ENCODE results near the gene CFAP97.

The CFAP97 gene

GRCh38 chr4:185247151-185247550 lies 43.4 kb upstream of the CFAP97 start:
- H3K4me3 ChIP-seq (replicated peaks; ENCODE audit: insufficient read depth, low read length) = no peak overlapping the region
- TF ChIP-seq, protein P1, sequence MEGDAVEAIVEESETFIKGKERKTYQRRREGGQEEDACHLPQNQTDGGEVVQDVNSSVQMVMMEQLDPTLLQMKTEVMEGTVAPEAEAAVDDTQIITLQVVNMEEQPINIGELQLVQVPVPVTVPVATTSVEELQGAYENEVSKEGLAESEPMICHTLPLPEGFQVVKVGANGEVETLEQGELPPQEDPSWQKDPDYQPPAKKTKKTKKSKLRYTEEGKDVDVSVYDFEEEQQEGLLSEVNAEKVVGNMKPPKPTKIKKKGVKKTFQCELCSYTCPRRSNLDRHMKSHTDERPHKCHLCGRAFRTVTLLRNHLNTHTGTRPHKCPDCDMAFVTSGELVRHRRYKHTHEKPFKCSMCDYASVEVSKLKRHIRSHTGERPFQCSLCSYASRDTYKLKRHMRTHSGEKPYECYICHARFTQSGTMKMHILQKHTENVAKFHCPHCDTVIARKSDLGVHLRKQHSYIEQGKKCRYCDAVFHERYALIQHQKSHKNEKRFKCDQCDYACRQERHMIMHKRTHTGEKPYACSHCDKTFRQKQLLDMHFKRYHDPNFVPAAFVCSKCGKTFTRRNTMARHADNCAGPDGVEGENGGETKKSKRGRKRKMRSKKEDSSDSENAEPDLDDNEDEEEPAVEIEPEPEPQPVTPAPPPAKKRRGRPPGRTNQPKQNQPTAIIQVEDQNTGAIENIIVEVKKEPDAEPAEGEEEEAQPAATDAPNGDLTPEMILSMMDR (IDR thresholded peaks at IDR 0.05; ENCODE audit: insufficient read depth, low read length) = no peak
- TF ChIP-seq SPI1 (IDR thresholded peaks at IDR 0.05; ENCODE audit: borderline replicate concordance, low read depth) (no peak), GABPA (IDR thresholded peaks at IDR 0.05; ENCODE audit: low read depth) (no peak), REST (IDR thresholded peaks at IDR 0.05; ENCODE audit: insufficient replicate concordance, low read depth) (no peak), POLR2AphosphoS5 (IDR thresholded peaks at IDR 0.05; ENCODE audit: low read depth) (no peak)
- H3K27me3 ChIP-seq (ENCODE audit: insufficient read depth, poor library complexity, severe bottlenecking) = peaks cover 3% of the 10 kb centered on the region
- no peak for DNase-seq (ENCODE audit: low read depth in 1 of 2, low spot score in 1 of 2)
- H3K27ac ChIP-seq (replicated peaks) = no peak overlapping the region

DNA sequence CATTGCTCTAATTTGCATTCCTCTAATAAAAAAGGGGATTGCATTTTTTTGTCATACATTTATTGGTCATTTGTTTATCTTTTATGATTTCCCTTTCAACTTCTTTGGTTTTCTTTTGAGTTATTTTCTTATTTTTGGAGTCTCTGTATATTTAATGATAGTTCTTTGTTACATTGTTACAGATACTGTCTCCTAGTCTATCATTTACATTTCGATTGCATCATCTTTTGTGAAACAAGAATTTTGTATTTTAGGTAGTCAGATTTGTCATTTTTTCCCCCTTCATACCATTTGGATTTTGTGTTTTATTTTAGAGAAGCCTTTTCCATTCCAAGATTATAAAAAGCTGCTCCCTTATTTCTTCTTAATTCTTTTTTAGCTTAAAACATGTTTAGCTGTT lies 42.7 kb upstream of the CFAP97 start:
- TF ChIP-seq GABPA (IDR thresholded peaks at IDR 0.05; ENCODE audit: low read depth) = no peak
- no peak for TF ChIP-seq REST (IDR thresholded peaks at IDR 0.05; ENCODE audit: insufficient replicate concordance, low read depth)
- TF ChIP-seq, protein P1 (IDR thresholded peaks at IDR 0.05; ENCODE audit: insufficient read depth, low read length) = no peak
- no peak for TF ChIP-seq SPI1 (IDR thresholded peaks at IDR 0.05; ENCODE audit: borderline replicate concordance, low read depth)
- no peak overlapping the region for H3K27ac ChIP-seq (replicated peaks)

DNA sequence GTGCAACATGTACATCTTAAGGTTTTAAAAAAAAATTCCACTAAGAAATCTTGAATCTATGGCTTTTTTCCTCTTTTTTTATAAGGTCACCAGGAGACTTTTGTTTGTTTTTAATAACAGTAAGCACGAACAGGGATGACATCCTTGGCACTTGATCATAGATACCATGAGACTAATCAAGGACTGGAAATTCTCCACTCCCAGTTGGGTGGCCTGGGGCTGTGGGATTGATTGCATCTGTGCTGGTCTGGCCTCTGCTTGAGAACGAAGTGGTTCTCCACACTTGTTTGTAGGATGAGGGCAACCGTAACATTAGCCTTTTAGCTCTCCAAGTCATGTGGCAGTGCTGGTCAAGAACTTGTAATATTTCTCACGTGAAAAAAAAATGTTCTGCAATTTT lies 41.0 kb upstream of the CFAP97 start:
- no peak for DNase-seq (ENCODE audit: low read depth in 1 of 2, low spot score in 1 of 2)
- TF ChIP-seq SPI1 (IDR thresholded peaks at IDR 0.05; ENCODE audit: borderline replicate concordance, low read depth) = no peak
- no peak for TF ChIP-seq POLR2AphosphoS5 (IDR thresholded peaks at IDR 0.05; ENCODE audit: low read depth)
- TF ChIP-seq REST (IDR thresholded peaks at IDR 0.05; ENCODE audit: insufficient replicate concordance, low read depth) = no peak
- TF ChIP-seq, protein P1 (IDR thresholded peaks at IDR 0.05; ENCODE audit: insufficient read depth, low read length) = no peak
- TF ChIP-seq GABPA (IDR thresholded peaks at IDR 0.05; ENCODE audit: low read depth) = no peak
- H3K4me3 ChIP-seq (replicated peaks; ENCODE audit: insufficient read depth, low read length) = no peak overlapping the region

More for the DNA sequence above, 42.7 kb upstream of the CFAP97 start:
- H3K4me3 ChIP-seq (replicated peaks; ENCODE audit: insufficient read depth, low read length) = no peak overlapping the region
- no peaks in the 10 kb centered on the region for H3K27me3 ChIP-seq (ENCODE audit: insufficient read depth, poor library complexity, severe bottlenecking)
- DNase-seq (ENCODE audit: low read depth in 1 of 2, low spot score in 1 of 2) = no peak

More for the DNA sequence above, 41.0 kb upstream of the CFAP97 start:
- no peaks in the 10 kb centered on the region for H3K27me3 ChIP-seq (ENCODE audit: insufficient read depth, poor library complexity, severe bottlenecking)
- H3K27ac ChIP-seq (replicated peaks) = no peak overlapping the region

Data from HL-60 (cell line).